NCI-H2196 (cell line): ENCODE data around the gene BLVRA.
"Not testable (repeated sequence)": the region's sequence is repeated elsewhere in the genome, so short reads cannot be mapped to it uniquely, and the experiment has no call there.

Experiments
- DNase-seq: peaks from one replicate; lab custom pipeline; 2025; ENCODE audit not compliant: unreplicated experiment; lab: John Stamatoyannopoulos, UW

BLVRA gene

GRCh38 chr7:43768887-43769272 is 10.4 kb downstream of the BLVRA start:
- DNase-seq: no peak

- no peak for DNase-seq
Measured at GRCh38 chr7:43769281-43769680, 10.8 kb downstream of the BLVRA start.

GRCh38 chr7:43769791-43770465 is 11.4 kb downstream of the BLVRA start:
- no peak for DNase-seq

GRCh38 chr7:43771128-43771527 is 12.6 kb downstream of the BLVRA start:
- no peak for DNase-seq

- DNase-seq: no peak
Measured at GRCh38 chr7:43771573-43771972, 13.1 kb downstream of the BLVRA start.

- not testable (repeated sequence) for DNase-seq
Measured at GRCh38 chr7:43773268-43773667, 14.8 kb downstream of the BLVRA start.

GRCh38 chr7:43775255-43775654 is 16.8 kb downstream of the BLVRA start:
- not testable (repeated sequence) for DNase-seq

- DNase-seq: not testable (repeated sequence)
Measured at GRCh38 chr7:43778293-43779044, 20.0 kb downstream of the BLVRA start.

- no peak for DNase-seq
Measured at GRCh38 chr7:43779045-43779812, 20.7 kb downstream of the BLVRA start.

GRCh38 chr7:43781726-43782607 is 23.5 kb downstream of the BLVRA start:
- DNase-seq: no peak

GRCh38 chr7:43782768-43783555 is 24.5 kb downstream of the BLVRA start:
- no peak for DNase-seq

GRCh38 chr7:43784030-43784584 is 25.6 kb downstream of the BLVRA start:
- DNase-seq: no peak

GRCh38 chr7:43784585-43785087 is 26.2 kb downstream of the BLVRA start:
- not testable (repeated sequence) for DNase-seq

GRCh38 chr7:43785420-43785819 is 26.9 kb downstream of the BLVRA start:
- DNase-seq: no peak

- DNase-seq: no peak
Measured at GRCh38 chr7:43787771-43788170, 29.3 kb downstream of the BLVRA start.

GRCh38 chr7:43790006-43790405 is 31.5 kb downstream of the BLVRA start:
- no peak for DNase-seq

GRCh38 chr7:43790834-43791233 is 32.4 kb downstream of the BLVRA start:
- no peak for DNase-seq

GRCh38 chr7:43791665-43792064 is 33.2 kb downstream of the BLVRA start:
- no peak for DNase-seq

- DNase-seq: no peak
Measured at GRCh38 chr7:43792471-43793150, 34.1 kb downstream of the BLVRA start.
